Measurements from ENCODE around the gene SRPK2. TPM values are rescaled to one million over a fixed set of nuclear protein-coding genes. Genes with fewer than 3 reads are reported as not detected.

Gene SRPK2
- total RNA-seq, 4 donors from 2014 or later = 39.6 to 66.9 (median 45.6) TPM

DNA sequence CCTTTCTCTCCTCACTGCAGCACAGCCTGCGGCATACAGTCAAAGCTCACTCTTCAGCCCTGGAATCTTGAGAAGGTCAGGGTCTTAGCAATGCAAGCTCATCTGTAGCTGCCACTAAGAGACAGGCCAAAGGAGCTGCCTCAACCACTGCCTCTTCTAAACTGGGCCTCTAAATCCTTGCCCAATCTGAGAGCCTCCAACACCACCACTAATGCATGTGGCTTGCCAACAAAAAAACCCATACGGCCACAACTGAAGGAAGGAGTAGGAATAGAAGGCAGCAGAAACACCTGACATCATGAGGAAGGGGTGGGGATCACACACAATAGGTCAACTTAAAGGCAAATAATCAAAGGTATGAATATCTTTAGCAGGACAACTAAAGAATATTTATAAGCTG, 183.8 kb downstream of the SRPK2 start:
- TF ChIP-seq, protein P1, sequence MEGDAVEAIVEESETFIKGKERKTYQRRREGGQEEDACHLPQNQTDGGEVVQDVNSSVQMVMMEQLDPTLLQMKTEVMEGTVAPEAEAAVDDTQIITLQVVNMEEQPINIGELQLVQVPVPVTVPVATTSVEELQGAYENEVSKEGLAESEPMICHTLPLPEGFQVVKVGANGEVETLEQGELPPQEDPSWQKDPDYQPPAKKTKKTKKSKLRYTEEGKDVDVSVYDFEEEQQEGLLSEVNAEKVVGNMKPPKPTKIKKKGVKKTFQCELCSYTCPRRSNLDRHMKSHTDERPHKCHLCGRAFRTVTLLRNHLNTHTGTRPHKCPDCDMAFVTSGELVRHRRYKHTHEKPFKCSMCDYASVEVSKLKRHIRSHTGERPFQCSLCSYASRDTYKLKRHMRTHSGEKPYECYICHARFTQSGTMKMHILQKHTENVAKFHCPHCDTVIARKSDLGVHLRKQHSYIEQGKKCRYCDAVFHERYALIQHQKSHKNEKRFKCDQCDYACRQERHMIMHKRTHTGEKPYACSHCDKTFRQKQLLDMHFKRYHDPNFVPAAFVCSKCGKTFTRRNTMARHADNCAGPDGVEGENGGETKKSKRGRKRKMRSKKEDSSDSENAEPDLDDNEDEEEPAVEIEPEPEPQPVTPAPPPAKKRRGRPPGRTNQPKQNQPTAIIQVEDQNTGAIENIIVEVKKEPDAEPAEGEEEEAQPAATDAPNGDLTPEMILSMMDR (IDR thresholded peaks at IDR 0.05; ENCODE audit: low read depth) = no peak

DNA sequence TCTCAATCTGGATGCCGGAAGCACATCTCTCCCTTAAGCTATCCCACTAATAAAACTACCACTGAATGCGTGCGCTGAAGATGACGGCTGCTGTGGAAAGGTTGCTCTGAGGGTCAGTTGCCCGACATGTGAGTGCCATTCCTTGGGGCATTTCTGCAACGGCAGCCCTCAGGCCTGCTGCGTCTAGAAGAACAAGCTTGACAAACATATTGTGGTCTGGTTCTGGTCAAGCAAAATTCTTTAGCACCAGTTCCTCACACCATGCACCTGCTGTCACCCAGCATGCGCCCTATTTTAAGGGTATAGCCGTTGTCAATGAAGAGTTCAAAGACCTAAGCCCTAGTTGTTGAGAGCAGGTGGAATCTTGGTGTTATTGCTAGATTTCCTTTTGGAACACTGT, 184.2 kb downstream of the SRPK2 start:
- TF ChIP-seq, protein P1 (IDR thresholded peaks at IDR 0.05; ENCODE audit: low read depth) = no peak

DNA sequence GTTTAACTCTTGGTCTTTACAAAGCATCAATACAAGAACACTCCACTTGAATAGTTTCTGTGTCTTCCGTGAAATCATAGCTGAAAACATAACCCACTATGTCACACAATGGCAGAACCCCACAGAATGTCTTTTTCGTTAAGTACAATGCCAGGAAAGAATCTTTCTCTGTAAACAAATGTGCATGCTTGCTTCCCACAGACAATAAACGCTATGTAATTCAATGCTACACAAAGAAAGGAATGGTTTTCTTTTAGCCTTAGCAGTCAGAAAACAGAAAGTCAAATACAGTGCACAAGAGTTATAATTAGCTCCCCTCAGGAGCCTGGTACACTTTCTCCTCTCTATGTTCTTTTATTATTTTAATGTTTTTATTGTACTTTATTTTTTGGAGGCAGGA, 186.1 kb downstream of the SRPK2 start:
- TF ChIP-seq, protein P1 (IDR thresholded peaks at IDR 0.05; ENCODE audit: low read depth) = no peak

DNA sequence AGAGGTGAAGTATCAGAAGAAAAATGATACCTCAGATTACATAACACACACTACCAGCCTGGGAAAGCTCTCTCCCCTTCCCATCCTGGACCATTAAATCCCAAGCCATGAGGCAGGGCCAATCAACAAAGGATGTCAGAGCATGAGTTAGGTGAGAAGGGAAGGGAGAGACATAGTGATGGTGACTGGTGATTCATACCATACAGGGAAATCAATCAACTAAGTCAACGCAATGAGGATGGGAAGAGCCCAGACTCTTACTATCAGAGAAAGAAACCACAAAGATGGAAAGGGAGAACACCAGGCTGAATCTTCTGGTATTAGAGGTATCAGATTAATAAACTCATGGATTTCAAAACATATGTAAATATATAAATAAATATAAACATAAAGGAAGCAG, 189.3 kb downstream of the SRPK2 start:
- TF ChIP-seq, protein P1 (IDR thresholded peaks at IDR 0.05; ENCODE audit: low read depth) = no peak

DNA sequence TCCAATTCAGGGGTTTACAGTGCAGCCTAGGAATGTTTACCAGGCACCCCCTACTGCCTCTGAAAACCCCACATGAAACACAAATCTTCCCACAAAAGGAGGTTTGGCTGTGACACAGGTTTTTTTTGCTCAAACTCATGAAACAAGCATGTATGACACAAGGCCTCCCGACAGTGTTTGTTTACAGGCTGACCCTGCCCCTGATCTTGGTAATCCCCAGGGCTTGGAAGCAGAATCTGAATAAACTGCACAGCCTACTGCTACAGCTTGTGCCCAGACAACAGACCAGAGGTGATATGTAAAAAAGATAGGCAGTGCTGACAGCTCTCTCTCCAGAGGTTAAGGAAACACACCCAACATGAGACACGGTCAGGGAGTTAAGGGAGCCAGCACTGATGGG, 190.5 kb downstream of the SRPK2 start:
- TF ChIP-seq, protein P1 (IDR thresholded peaks at IDR 0.05; ENCODE audit: low read depth) = no peak

DNA sequence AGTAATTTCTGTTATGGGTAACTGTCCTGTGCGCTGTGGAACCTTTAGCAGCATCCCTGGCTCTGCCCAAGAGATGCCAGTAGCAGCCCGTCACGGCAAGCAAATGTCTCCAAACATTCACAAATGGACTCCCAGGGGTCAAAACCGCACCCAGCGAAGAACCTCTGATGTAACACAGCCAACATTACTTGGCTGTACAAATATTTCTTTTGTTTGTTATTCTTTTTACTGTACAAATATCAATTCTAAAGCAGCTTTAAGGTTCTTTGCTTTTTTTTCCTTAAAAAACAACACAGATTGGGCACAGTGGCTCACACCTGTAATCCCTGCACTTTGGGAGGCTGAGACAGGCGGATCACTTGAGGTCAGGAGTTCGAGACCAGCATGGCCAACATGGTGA, 192.2 kb downstream of the SRPK2 start:
- TF ChIP-seq, protein P1 (IDR thresholded peaks at IDR 0.05; ENCODE audit: low read depth) = no peak

DNA sequence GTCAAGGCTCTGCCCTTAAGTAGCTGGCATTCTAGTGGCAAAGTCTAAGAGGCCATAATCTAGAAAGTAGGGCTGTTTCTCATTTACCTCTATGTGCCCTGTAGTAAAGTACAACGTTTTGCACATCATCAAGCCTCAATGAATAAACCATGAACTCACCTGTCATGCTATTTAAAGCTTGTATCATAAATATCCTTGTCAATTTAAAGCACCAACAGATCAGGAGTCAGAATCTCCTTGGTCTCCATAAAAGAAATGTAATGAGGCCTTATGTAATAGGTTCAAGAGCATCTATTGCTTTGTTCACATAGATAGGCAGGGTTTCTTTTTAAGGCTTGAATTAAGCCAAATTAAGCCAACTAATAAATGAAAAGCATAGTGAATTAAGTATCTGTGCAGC, 192.8 kb downstream of the SRPK2 start:
- TF ChIP-seq, protein P1 (IDR thresholded peaks at IDR 0.05; ENCODE audit: low read depth) = no peak

All from subcutaneous adipose tissue (tissue), 4 donors.